Skeletal muscle tissue (tissue), 4 donors: ENCODE results near the gene HOXC9. TPM values are rescaled to one million over a fixed set of nuclear protein-coding genes. Genes with fewer than 3 reads are reported as not detected.

ENCODE experiments used
- H3K27ac ChIP-seq: one replicate; pipeline ENCODE4 v1.7.0; 2013; ENCODE audit warnings: mild to moderate bottlenecking, low read depth, low read length, inconsistent platforms
- H3K27me3 ChIP-seq, 3 donors: one replicate each; pipeline ENCODE4 v1.7.0; 2013; ENCODE audit warnings: low read length in 3 of 3; ENCODE audit not compliant: control insufficient read depth in 3 of 3, insufficient read depth in 3 of 3
- H3K36me3 ChIP-seq, 3 donors: one replicate each; pipeline ENCODE4 v1.7.0; 2013; ENCODE audit warnings: low read length in 3 of 3; ENCODE audit not compliant: control insufficient read depth in 3 of 3, insufficient read depth in 3 of 3
- H3K4me1 ChIP-seq, 3 donors: one replicate each; pipeline ENCODE4 v1.7.0; 2013; ENCODE audit warnings: low read length in 3 of 3, mild to moderate bottlenecking in 3 of 3; ENCODE audit not compliant: control insufficient read depth in 3 of 3, insufficient read depth in 3 of 3
- H3K4me3 ChIP-seq, 3 donors: one replicate each; pipeline ENCODE4 v1.7.0; 2013; ENCODE audit warnings: low read length in 3 of 3
- H3K9ac ChIP-seq, 3 donors: one replicate each; pipeline ENCODE4 v1.7.0; 2013; ENCODE audit warnings: low read length in 3 of 3, mild to moderate bottlenecking in 3 of 3, moderate library complexity in 2 of 3, low read depth in 1 of 3
- H3K9me3 ChIP-seq, 3 donors: one replicate each; pipeline ENCODE4 v1.7.0; 2013; ENCODE audit warnings: low read length in 3 of 3; ENCODE audit not compliant: control insufficient read depth in 3 of 3
- total RNA-seq: library from RNA; depleted of rRNA; stranded (reverse); fragments of >200 nt; gene quantifications from one replicate; pipeline ENCODE4 v1.2.3, GENCODE V29; 2014
- donor health status: Osteomylitis.

Gene HOXC9
- total RNA-seq, 1 donor from 2014 or later: 4.2 TPM

DNA sequence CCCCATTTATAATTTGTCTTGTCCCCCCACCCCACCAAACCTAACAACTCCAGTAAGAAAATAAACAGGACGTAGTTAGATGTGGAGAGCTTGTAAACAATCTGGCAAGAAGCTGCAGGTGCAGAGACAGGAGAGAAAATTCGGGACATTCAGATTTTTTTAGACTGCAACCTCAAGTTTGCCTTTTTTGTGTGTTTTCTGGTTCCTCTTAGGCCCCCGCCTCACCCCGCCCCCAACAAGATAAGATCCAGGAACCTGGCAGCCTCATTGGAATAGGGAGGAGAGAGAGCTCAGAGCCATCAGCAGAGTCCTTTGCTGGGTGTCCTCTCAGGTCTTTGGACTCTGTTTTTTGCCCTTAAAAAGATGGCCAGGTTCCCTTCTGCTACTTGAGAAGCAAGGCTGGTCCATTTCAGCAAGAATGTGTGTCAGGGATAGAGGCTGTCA is 12.2 kb upstream of the HOXC9 start:
- Histone ChIP-seq H3K36me3 (no peaks in the 10 kb centered on the region), H3K27me3 (peaks cover 10 to 24% (median 19%) of the 10 kb centered on the region in 3 donors), H3K4me3 (peak overlapping the region; percentile 87 to 95 (median 91)), H3K4me1 (peaks cover 62 to 84% (median 64%) of the 10 kb centered on the region in 3 donors), H3K9ac (peak overlapping the region; percentile 95 to 97 (median 97)), H3K9me3 (no peaks in the 10 kb centered on the region), H3K27ac (peak overlapping the region; percentile 100)

DNA sequence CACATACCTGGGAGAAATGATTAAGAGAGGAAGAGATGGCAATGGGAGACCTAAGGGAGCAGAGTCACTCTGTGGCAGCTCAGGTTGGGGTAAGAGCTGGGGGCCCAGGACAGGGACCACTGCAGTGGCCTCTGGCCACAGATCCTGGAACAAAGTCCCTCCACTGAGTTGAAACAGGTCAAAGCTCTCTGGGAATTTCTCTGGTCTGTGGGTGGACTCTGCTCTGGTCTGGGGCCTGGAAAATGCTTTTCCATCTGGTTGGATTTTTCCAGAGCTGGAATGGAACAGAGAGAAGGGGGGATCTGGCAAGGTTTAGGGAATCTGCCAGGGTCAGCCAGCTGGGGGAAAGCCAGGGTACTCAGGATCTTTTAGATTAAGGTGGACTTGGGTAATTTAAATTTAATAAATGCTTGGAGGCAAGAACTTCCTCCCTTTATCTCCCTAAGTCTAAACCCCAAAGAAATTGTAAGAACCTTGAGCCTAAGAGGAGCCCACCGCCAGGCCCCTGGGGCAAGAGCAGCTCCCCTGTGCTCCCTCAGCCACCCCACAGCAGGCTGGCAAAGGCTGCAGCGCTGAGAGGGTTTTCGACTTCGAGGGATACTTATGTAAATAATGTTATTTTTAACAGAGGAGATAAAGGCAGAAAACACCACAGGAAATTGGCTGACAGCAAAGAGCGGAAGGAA is 11.3 kb upstream of the HOXC9 start:
- H3K9ac ChIP-seq: peak overlapping the region; percentile 34 to 97 (median 65)
- H3K36me3 ChIP-seq: no peaks in the 10 kb centered on the region
- peak overlapping the region; percentile 52 to 91 (median 57) for H3K4me3 ChIP-seq
- peaks cover 68 to 83% (median 70%) of the 10 kb centered on the region in 3 donors for H3K4me1 ChIP-seq
- peaks cover 9 to 24% (median 10%) of the 10 kb centered on the region in 3 donors for H3K27me3 ChIP-seq
- H3K27ac ChIP-seq: peak overlapping the region; percentile 100
- no peaks in the 10 kb centered on the region for H3K9me3 ChIP-seq

- H3K4me1 ChIP-seq: peaks cover 69 to 86% (median 70%) of the 10 kb centered on the region in 3 donors
- H3K4me3 ChIP-seq: peak overlapping the region; percentile 57 to 91 (median 70)
- H3K27ac ChIP-seq: peak overlapping the region; percentile 100
- H3K27me3 ChIP-seq: peaks cover 4 to 21% (median 5%) of the 10 kb centered on the region in 3 donors
- peak overlapping the region; percentile 64 to 81 (median 69) for H3K9ac ChIP-seq
- no peaks in the 10 kb centered on the region for H3K9me3 ChIP-seq
- no peaks in the 10 kb centered on the region for H3K36me3 ChIP-seq
These were observed 10.5 kb upstream of the HOXC9 start for GRCh38 chr12:53989227-53990113.

- no peaks in the 10 kb centered on the region for H3K36me3 ChIP-seq
- peak overlapping the region; percentile 34 to 81 (median 71) for H3K9ac ChIP-seq
- H3K27ac ChIP-seq: peak overlapping the region; percentile 100
- peak overlapping the region; percentile 42 to 72 (median 67) for H3K4me3 ChIP-seq
- H3K4me1 ChIP-seq: peaks cover 72 to 91% (median 74%) of the 10 kb centered on the region in 3 donors
- no peaks in the 10 kb centered on the region for H3K9me3 ChIP-seq
- H3K27me3 ChIP-seq: peaks cover 4 to 21% (median 5%) of the 10 kb centered on the region in 3 donors
These were observed 9.5 kb upstream of the HOXC9 start for GRCh38 chr12:53990311-53991076.

DNA sequence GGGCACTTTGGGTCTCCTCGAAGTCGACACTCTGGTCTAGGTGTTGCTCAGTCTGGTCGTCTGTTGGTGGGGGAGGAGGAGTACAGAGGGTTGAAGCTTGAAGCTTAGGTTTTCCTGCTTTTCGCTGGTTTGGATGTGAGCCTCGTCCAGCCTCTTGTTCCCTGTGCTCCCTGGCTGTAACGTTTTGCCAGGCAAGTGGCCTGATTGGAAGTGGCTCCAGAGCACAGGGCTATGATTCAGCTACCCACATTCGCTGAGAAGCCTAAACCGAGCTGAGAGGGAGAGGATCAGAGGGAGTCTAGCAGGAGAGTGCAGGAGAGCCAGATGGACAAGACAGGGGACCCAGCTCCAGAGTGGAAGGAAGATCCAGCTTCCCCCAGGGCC is 8.9 kb upstream of the HOXC9 start:
- Histone ChIP-seq H3K27ac (peak overlapping the region; percentile 100), H3K4me3 (peak overlapping the region; percentile 42 to 72 (median 67)), H3K9ac (peak overlapping the region; percentile 34 to 81 (median 71)), H3K9me3 (no peaks in the 10 kb centered on the region), H3K27me3 (peaks cover 4 to 19% (median 5%) of the 10 kb centered on the region in 3 donors), H3K4me1 (peaks cover 68 to 89% (median 75%) of the 10 kb centered on the region in 3 donors), H3K36me3 (no peaks in the 10 kb centered on the region)

DNA sequence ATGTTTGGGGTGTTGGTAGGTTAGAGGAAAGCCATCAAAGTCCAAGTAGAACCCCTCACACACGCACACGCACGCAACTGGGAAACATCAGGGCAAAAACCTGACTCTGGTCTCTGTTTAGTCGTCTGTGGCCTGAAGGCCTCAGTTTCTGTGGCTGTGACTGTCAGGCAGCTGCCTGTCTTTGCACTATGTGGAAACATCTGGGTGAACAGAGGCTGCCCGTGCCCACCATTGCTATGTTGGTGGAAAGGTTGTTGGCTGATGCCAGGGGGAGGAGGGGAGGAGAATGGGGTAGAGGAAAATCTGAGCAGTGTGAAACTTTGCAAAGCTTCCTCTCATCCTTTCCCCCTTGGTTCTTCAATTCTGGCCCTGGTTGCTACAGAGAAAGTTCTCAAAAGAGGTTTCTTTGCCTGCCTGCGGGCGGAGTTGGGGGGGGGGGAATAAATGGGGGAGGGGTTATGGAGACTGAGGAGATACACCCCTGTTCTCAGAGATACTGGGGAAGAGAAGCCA is 7.5 kb upstream of the HOXC9 start:
- Histone ChIP-seq H3K4me1 (peaks cover 70 to 90% (median 79%) of the 10 kb centered on the region in 3 donors), H3K27ac (peak overlapping the region; percentile 100), H3K9me3 (no peaks in the 10 kb centered on the region), H3K4me3 (peak overlapping the region in 2 of 3 donors; percentile 2 to 42), H3K9ac (peak overlapping the region; percentile 34 to 81 (median 71)), H3K36me3 (no peaks in the 10 kb centered on the region), H3K27me3 (peaks cover 0 to 13% (median 3%) of the 10 kb centered on the region in 3 donors)

GRCh38 chr12:53993162-53994008 is 6.6 kb upstream of the HOXC9 start:
- Histone ChIP-seq H3K36me3 (no peaks in the 10 kb centered on the region), H3K27me3 (peaks cover 0 to 12% (median 3%) of the 10 kb centered on the region in 3 donors), H3K9me3 (no peaks in the 10 kb centered on the region), H3K9ac (peak overlapping the region; percentile 87 to 99 (median 99)), H3K4me1 (peaks cover 69 to 90% (median 77%) of the 10 kb centered on the region in 3 donors), H3K27ac (peak overlapping the region; percentile 100), H3K4me3 (peak overlapping the region; percentile 88 to 93 (median 89))

- H3K27ac ChIP-seq: peak overlapping the region; percentile 100
- peak overlapping the region; percentile 88 to 93 (median 89) for H3K4me3 ChIP-seq
- peak overlapping the region; percentile 87 to 99 (median 99) for H3K9ac ChIP-seq
- H3K36me3 ChIP-seq: no peaks in the 10 kb centered on the region
- H3K27me3 ChIP-seq: peaks cover 0 to 9% (median 3%) of the 10 kb centered on the region in 3 donors
- H3K4me1 ChIP-seq: peaks cover 69 to 86% (median 77%) of the 10 kb centered on the region in 3 donors
- no peaks in the 10 kb centered on the region for H3K9me3 ChIP-seq
These were observed 6.0 kb upstream of the HOXC9 start for GRCh38 chr12:53994009-53994263.
